IMR-90 (cell line): ENCODE data around the gene TMEM237. TPM values are rescaled to one million over a fixed set of nuclear protein-coding genes. Genes with fewer than 3 reads are reported as not detected.

Experiments
- ATAC-seq: fragments of 200-7000 bp; cut with Tn5 transposase; 2 replicates; pipeline ENCODE4 v1.9.1; 2020; ENCODE audit warnings: low read depth, mild to moderate bottlenecking, moderate library complexity
- Bru-seq: library from RNA; stranded (reverse); fragments of 400-500 nt; gene quantifications from one replicate; lab custom pipeline; 2021; lab: Mats Ljungman, UMichigan
- BruChase-seq, 2 experiments: library from RNA; stranded (reverse); fragments of 400-500 nt; gene quantifications; one replicate each; lab custom pipeline; 2021; lab: Mats Ljungman, UMichigan
- BruUV-seq: library from RNA; stranded (reverse); fragments of 400-500 nt; replicated peaks from 2 replicates; lab custom pipeline; 2021; lab: Mats Ljungman, UMichigan
- CTCF ChIA-PET: fragments of 300-600 bp; formaldehyde crosslinking; extraction: SDS; loops from one replicate; lab custom pipeline; 2021; ENCODE audit warnings: antibody characterized with exemption; lab: Yijun Ruan, JAX
- POLR2A ChIA-PET: fragments of 300-600 bp; sonication (Branson Sonifier 250); formaldehyde crosslinking; loops from one replicate; lab custom pipeline; 2022; ENCODE audit warnings: antibody characterized with exemption; ENCODE audit not compliant: unreplicated experiment; lab: Charles Lee
- DNase-seq: peaks from one replicate; pipeline ENCODE4 v3.0.0; 2013
- H2AFZ ChIP-seq: replicated peaks from 2 replicates; pipeline ENCODE3; 2013; ENCODE audit warnings: low read length, mild to moderate bottlenecking; ENCODE audit not compliant: poor library complexity
- H2AK5ac ChIP-seq: 2 replicates; pipeline ENCODE4 v1.6.1; 2013; ENCODE audit warnings: low read depth, low read length, inconsistent platforms
- H2AK9ac ChIP-seq: replicated peaks from 2 replicates; pipeline ENCODE3; 2013; ENCODE audit warnings: mild to moderate bottlenecking, low read depth, low read length, moderate library complexity; ENCODE audit not compliant: poor library complexity
- H2BK120ac ChIP-seq: 2 replicates; pipeline ENCODE4 v1.6.1; 2013; ENCODE audit warnings: low read depth, low read length, inconsistent platforms
- H2BK15ac ChIP-seq: 3 replicates; pipeline ENCODE4 v1.6.1; 2013; ENCODE audit warnings: low read depth, low read length, inconsistent platforms
- H2BK20ac ChIP-seq: 2 replicates; pipeline ENCODE4 v1.6.1; 2013; ENCODE audit warnings: low read depth, mild to moderate bottlenecking, inconsistent platforms, low read length, moderate library complexity
- H2BK5ac ChIP-seq: 2 replicates; pipeline ENCODE4 v1.6.1; 2013; ENCODE audit warnings: mild to moderate bottlenecking, low read depth, low read length, inconsistent platforms; ENCODE audit not compliant: poor library complexity, severe bottlenecking
- H3K14ac ChIP-seq: replicated peaks from 2 replicates; pipeline ENCODE4 v1.6.1; 2013; ENCODE audit warnings: low read depth, low read length, inconsistent platforms
- H3K18ac ChIP-seq: 2 replicates; pipeline ENCODE4 v1.6.1; 2013; ENCODE audit warnings: low read depth, low read length, control low read depth
- H3K23ac ChIP-seq: 2 replicates; pipeline ENCODE4 v1.6.1; 2013; ENCODE audit warnings: low read depth, low read length, inconsistent platforms
- H3K27ac ChIP-seq: 2 replicates; pipeline ENCODE4 v1.5.1; 2013; ENCODE audit warnings: mild to moderate bottlenecking, control low read depth, low read length; ENCODE audit not compliant: insufficient read depth
- H3K27me3 ChIP-seq: 2 replicates; pipeline ENCODE4 v1.6.1; 2013; ENCODE audit warnings: low read length; ENCODE audit not compliant: control insufficient read depth, insufficient read depth
- H3K36me3 ChIP-seq: 2 replicates; pipeline ENCODE4 v1.6.1; 2013; ENCODE audit warnings: low read length, mixed read lengths; ENCODE audit not compliant: control insufficient read depth, insufficient read depth
- H3K4ac ChIP-seq: 2 replicates; pipeline ENCODE4 v1.6.1; 2013; ENCODE audit warnings: low read depth, low read length, inconsistent platforms
- H3K4me1 ChIP-seq: 2 replicates; pipeline ENCODE4 v1.6.1; 2013; ENCODE audit warnings: low read length, mixed read lengths; ENCODE audit not compliant: control insufficient read depth, insufficient read depth
- H3K4me2 ChIP-seq: 2 replicates; pipeline ENCODE4 v1.6.1; 2013; ENCODE audit warnings: low read depth, mild to moderate bottlenecking, control low read depth, low read length, moderate library complexity
- H3K4me3 ChIP-seq: 2 replicates; pipeline ENCODE4 v1.5.1; 2013; ENCODE audit warnings: low read depth, mild to moderate bottlenecking, control low read depth, low read length, moderate library complexity; ENCODE audit not compliant: insufficient read depth
- H3K56ac ChIP-seq: 2 replicates; pipeline ENCODE4 v1.6.1; 2013; ENCODE audit warnings: low read length, inconsistent platforms; ENCODE audit not compliant: insufficient read depth; ENCODE audit errors: extremely low read depth
- H3K79me1 ChIP-seq, 2 experiments: 2 replicates each; pipeline ENCODE4 v1.6.1; 2013; ENCODE audit warnings: low read length in 2 of 2, inconsistent platforms in 1 of 2, low read depth in 1 of 2
- H3K9ac ChIP-seq: 2 replicates; pipeline ENCODE4 v1.6.1; 2013; ENCODE audit warnings: low read depth, low read length, control low read depth
- H3K9me1 ChIP-seq: 2 replicates; pipeline ENCODE4 v1.6.1; 2013; ENCODE audit warnings: low read length, inconsistent platforms; ENCODE audit not compliant: insufficient read depth
- H3K9me3 ChIP-seq: 2 replicates; pipeline ENCODE4 v1.6.1; 2013; ENCODE audit warnings: low read length; ENCODE audit not compliant: control insufficient read depth, insufficient read depth
- H4K20me1 ChIP-seq: 2 replicates; pipeline ENCODE4 v1.6.1; 2013; ENCODE audit warnings: low read length, inconsistent platforms; ENCODE audit not compliant: insufficient read depth
- H4K5ac ChIP-seq: 2 replicates; pipeline ENCODE4 v1.6.1; 2013; ENCODE audit warnings: mild to moderate bottlenecking, low read depth, low read length, control low read depth
- H4K8ac ChIP-seq, 2 experiments: 2 replicates each; pipeline ENCODE4 v1.6.1; 2013; ENCODE audit warnings: low read depth in 2 of 2, low read length in 2 of 2, control low read depth in 1 of 2, inconsistent platforms in 1 of 2
- H4K91ac ChIP-seq: 2 replicates; pipeline ENCODE4 v1.6.1; 2013; ENCODE audit warnings: low read depth, low read length, inconsistent platforms; ENCODE audit not compliant: insufficient read depth
- SMC3 ChIP-seq: fragments of 150-350 bp; IDR thresholded peaks from 2 replicates; pipeline ENCODE4 v1.6.1; 2016; ENCODE audit warnings: low read depth, mild to moderate bottlenecking, antibody characterized with exemption, low read length, moderate library complexity
- WGBS, 2 experiments: methylation state at CpG; one replicate each; pipeline versions ENCODE4 v1.1.5 to v1.1.7; 2013; ENCODE audit warnings: missing lambda C conversion rate in 2 of 2; ENCODE audit not compliant: insufficient read length in 1 of 2; ENCODE audit errors: extremely low coverage in 2 of 2; 5-methylcytosine and 5-hydroxymethylcytosine counted together
- dilution Hi-C: fragments of 300-500 bp; cut with HindIII; formaldehyde crosslinking; loops from one replicate; pipeline ENCODE4 v1.14.3; 2018; ENCODE audit warnings: low sequenced_read_pairs; ENCODE audit not compliant: unreplicated experiment
- in situ Hi-C: fragments of 300-500 bp; cut with MboI; formaldehyde crosslinking; loops from 3 replicates; pipeline ENCODE4 v1.14.3; 2019; ENCODE audit warnings: low sequenced_read_pairs, inconsistent platforms, mixed read lengths
- intact Hi-C: fragments of 100-400 bp; cut with micrococcal nuclease; formaldehyde crosslinking; loops from 2 replicates; pipeline ENCODE4 v1.10.0; 2022
- long read RNA-seq: library from polyadenylated mRNA; unstranded; transcript quantifications from one replicate; pipeline ENCODE4 v2.0.0, GENCODE V29; 2021; ENCODE audit not compliant: unreplicated experiment
- polyA plus RNA-seq, 3 experiments: library from polyadenylated mRNA; depleted of rRNA; stranded (reverse); fragments of >200 nt; gene quantifications; 2 replicates each; pipeline ENCODE4 v1.2.3, GENCODE V29; 2012; ENCODE audit warnings: low replicate concordance in 1 of 3
- total RNA-seq: library from RNA; depleted of rRNA; stranded (reverse); fragments of >200 nt; gene quantifications from 2 replicates; pipeline ENCODE4 v1.2.3, GENCODE V29; 2012; rRNA removed
- TF ChIP-seq, protein P1 (sequence below): conservative IDR thresholded peaks from 2 replicates; pipeline ENCODE4 v1.5.1; 2012; ENCODE audit warnings: mild to moderate bottlenecking, low read depth, low read length, improper control_type of control experiment

Gene TMEM237
- 46.9 and 58.8 TPM in 2 replicates for total RNA-seq
- polyA plus RNA-seq (2012; rRNA removed), result 27.8 and 29.4 TPM in 2 replicates
- 13.0 and 22.9 TPM in 2 replicates for polyA plus RNA-seq (2012; cell fraction: cytosol; rRNA removed)
- polyA plus RNA-seq (2012; cell fraction: nucleus; rRNA removed; ENCODE audit: low replicate concordance), result 4.8 and 31.4 TPM in 2 replicates
- percentile 74 among the genes with signal in this experiment for Bru-seq, nascent RNA
- BruChase-seq, experiment 1, labeled RNA remaining after a 6-hour chase, result percentile 77 among the genes with signal in this experiment
- percentile 71 among the genes with signal in this experiment for BruChase-seq, experiment 2, labeled RNA remaining after a 2-hour chase
- long read RNA-seq, full-length matches to known transcripts, result 23 of 84 reads
- long read RNA-seq, partial matches to known transcripts, result 9 of 84 reads
- long read RNA-seq, other reads (novel, unspliced or antisense), result 52 of 84 reads

DNA sequence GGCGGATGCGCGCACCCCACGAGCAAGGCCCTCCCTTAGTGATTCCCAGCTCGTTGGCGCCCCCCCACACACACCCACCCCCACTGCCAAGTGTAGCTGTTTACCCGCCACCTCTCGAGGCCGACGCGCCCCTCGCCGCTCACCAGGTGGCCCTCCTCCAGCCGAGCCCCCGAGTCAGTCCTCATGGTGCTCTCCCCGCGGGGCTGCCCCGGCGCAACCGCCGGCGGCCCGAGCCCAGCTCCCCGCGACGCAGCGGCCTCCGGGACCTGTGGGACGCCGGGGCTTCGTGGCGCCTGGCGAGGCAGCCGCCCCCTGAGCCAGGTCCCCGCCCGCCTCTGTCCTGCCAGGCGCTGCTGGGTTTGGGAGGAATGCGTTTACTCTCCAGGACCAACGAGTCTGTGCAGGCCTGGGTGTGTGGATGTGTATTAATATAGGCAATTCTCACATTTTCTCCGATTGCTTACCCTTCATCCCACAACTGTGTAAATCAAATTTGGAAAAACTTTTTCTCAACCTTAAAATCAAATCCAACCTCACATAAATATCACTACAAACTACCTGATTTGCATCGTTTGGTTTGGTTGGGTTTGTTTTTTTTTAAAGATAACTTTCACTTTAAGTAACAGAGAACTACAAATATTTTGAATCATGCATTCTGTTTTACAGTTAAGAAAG, at the start of gene TMEM237:
Gene TMEM237 (minus strand): TSS at position 288 of the 675 bp plus-strand sequence. CDS start 103 bp downstream, at position 185.
- Histone ChIP-seq H3K14ac (peak within 1 kb of the TSS; percentile 94), H2AFZ (peak within 1 kb of the TSS; percentile 97), H4K8ac (peak within 1 kb of the TSS; percentile 80 to 92), H3K4me3 (peak within 1 kb of the TSS; percentile 91), H3K36me3 (peaks cover 6% of the 10 kb centered on the region), H3K4ac (peak within 1 kb of the TSS; percentile 88), H2AK5ac (peak within 1 kb of the TSS; percentile 80), H3K79me1 (peaks cover 15 to 27% of the 10 kb centered on the region in 2 experiments; a peak in 3 of 4 replicates), H3K27me3 (no peaks in the 10 kb centered on the region), H2BK120ac (peak within 1 kb of the TSS; percentile 79), H4K91ac (peak within 1 kb of the TSS; percentile 76), H2BK5ac (peak within 1 kb of the TSS; percentile 80), H4K5ac (peak within 1 kb of the TSS; percentile 86), H4K20me1 (no peaks in the 10 kb centered on the region), H3K27ac (peak within 1 kb of the TSS; percentile 85), H2BK20ac (peak within 1 kb of the TSS; percentile 88), H3K4me2 (peak within 1 kb of the TSS; percentile 95), H3K18ac (peak within 1 kb of the TSS; percentile 93), H2AK9ac (peak within 1 kb of the TSS; percentile 88), H3K23ac (peak within 1 kb of the TSS; percentile 74), H3K9me3 (no peaks in the 10 kb centered on the region), H3K4me1 (peaks cover 4% of the 10 kb centered on the region), H3K9ac (peak within 1 kb of the TSS; percentile 79), H2BK15ac (peak within 1 kb of the TSS; percentile 79; the same call in 2 of the 3 replicates), H3K9me1 (peaks cover 3% of the 10 kb centered on the region; the same call in 1 of the 2 replicates), H3K56ac (peak within 1 kb of the TSS; percentile 94)
- ChIA-PET POLR2A (interaction anchor here (0.5 kb wide), 1 partner anchor 651 kb away, joined by 3 read pairs; no protein-coding TSS in a partner anchor), CTCF (interaction anchor here (0.7 kb wide), 1 partner anchor 63 kb away, joined by 3 read pairs; no protein-coding TSS in a partner anchor)
- dilution Hi-C loops, result no loop called here
- 7% methylated on average over 3 of the region's 41 CpGs; no CpG with 5 or more reads in 1 of the 2 experiments for WGBS, 2 experiments
- TF ChIP-seq, protein P1, sequence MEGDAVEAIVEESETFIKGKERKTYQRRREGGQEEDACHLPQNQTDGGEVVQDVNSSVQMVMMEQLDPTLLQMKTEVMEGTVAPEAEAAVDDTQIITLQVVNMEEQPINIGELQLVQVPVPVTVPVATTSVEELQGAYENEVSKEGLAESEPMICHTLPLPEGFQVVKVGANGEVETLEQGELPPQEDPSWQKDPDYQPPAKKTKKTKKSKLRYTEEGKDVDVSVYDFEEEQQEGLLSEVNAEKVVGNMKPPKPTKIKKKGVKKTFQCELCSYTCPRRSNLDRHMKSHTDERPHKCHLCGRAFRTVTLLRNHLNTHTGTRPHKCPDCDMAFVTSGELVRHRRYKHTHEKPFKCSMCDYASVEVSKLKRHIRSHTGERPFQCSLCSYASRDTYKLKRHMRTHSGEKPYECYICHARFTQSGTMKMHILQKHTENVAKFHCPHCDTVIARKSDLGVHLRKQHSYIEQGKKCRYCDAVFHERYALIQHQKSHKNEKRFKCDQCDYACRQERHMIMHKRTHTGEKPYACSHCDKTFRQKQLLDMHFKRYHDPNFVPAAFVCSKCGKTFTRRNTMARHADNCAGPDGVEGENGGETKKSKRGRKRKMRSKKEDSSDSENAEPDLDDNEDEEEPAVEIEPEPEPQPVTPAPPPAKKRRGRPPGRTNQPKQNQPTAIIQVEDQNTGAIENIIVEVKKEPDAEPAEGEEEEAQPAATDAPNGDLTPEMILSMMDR, result no peak
- TF ChIP-seq SMC3, result no peak
- in situ Hi-C loops, result no loop called here
- no TSS peak for BruUV-seq
- intact Hi-C loops, result loop anchor here (5.0 kb wide), 1 partner anchor 171 kb away; no protein-coding TSS in a partner anchor
- DNase-seq (peak; percentile 16), ATAC-seq (peak; percentile 70)
